HFFc6 (cell line): ENCODE measurements around the gene KCNJ14. TPM values are rescaled to one million over a fixed set of nuclear protein-coding genes. Genes with fewer than 3 reads are reported as not detected.

Source experiments
- DNase-seq: peaks from one replicate; pipeline ENCODE4 v3.0.0-alpha.2; 2018
- H3K27ac Mint-ChIP-seq: 2 replicates; pipeline ENCODE4 v1.8.0; 2020; ENCODE audit warnings: mild to moderate bottlenecking, mixed read lengths
- H3K27me3 Mint-ChIP-seq: 2 replicates; pipeline ENCODE4 v1.8.0; 2021; ENCODE audit warnings: mild to moderate bottlenecking, moderate library complexity, mixed read lengths; ENCODE audit not compliant: insufficient read depth
- H3K36me3 Mint-ChIP-seq: 2 replicates; pipeline ENCODE4 v1.8.0; 2021; ENCODE audit warnings: low read depth, mixed read lengths
- H3K4me1 Mint-ChIP-seq: 2 replicates; pipeline ENCODE4 v1.8.0; 2020; ENCODE audit warnings: low read depth, mixed read lengths
- H3K4me3 Mint-ChIP-seq: 2 replicates; pipeline ENCODE4 v1.8.0; 2020; ENCODE audit warnings: mild to moderate bottlenecking, moderate library complexity, mixed read lengths
- H3K9me3 Mint-ChIP-seq: 2 replicates; pipeline ENCODE4 v1.8.0; 2020; ENCODE audit warnings: mild to moderate bottlenecking, mixed read lengths
- total RNA-seq, 6 experiments: library from RNA; stranded (reverse); fragmentation: NEBNext Ultra II Directional; extraction: Animal tissue kit (Norgen Biotek cat#: 25700); gene quantifications; 2 replicates in 1 of 6; 3 replicates in 5 of 6; pipeline ENCODE4 v1.2.3, GENCODE V29; 2021
- TF ChIP-seq, protein P1 (sequence below): fragments of 200-600 bp; sonication (generic); IDR thresholded peaks from 2 replicates; pipeline ENCODE4 v1.5.0; 2021; ENCODE audit warnings: antibody characterized with exemption, mild to moderate bottlenecking

KCNJ14 gene
- total RNA-seq, 6 experiments from 2014 or later: 0.33 to 0.90 (median 0.51) TPM

GRCh38 chr19:48513289-48514122 is 58.1 kb downstream of the KCNJ14 start:
- Mint-ChIP-seq H3K4me3 (no peak overlapping the region), H3K27me3 (peaks cover 4% of the 10 kb centered on the region), H3K27ac (no peak overlapping the region), H3K9me3 (no peaks in the 10 kb centered on the region), H3K4me1 (peaks cover 7% of the 10 kb centered on the region), H3K36me3 (no peaks in the 10 kb centered on the region)
- peak; percentile 24 for DNase-seq
- TF ChIP-seq, protein P1, sequence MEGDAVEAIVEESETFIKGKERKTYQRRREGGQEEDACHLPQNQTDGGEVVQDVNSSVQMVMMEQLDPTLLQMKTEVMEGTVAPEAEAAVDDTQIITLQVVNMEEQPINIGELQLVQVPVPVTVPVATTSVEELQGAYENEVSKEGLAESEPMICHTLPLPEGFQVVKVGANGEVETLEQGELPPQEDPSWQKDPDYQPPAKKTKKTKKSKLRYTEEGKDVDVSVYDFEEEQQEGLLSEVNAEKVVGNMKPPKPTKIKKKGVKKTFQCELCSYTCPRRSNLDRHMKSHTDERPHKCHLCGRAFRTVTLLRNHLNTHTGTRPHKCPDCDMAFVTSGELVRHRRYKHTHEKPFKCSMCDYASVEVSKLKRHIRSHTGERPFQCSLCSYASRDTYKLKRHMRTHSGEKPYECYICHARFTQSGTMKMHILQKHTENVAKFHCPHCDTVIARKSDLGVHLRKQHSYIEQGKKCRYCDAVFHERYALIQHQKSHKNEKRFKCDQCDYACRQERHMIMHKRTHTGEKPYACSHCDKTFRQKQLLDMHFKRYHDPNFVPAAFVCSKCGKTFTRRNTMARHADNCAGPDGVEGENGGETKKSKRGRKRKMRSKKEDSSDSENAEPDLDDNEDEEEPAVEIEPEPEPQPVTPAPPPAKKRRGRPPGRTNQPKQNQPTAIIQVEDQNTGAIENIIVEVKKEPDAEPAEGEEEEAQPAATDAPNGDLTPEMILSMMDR: no peak

DNA sequence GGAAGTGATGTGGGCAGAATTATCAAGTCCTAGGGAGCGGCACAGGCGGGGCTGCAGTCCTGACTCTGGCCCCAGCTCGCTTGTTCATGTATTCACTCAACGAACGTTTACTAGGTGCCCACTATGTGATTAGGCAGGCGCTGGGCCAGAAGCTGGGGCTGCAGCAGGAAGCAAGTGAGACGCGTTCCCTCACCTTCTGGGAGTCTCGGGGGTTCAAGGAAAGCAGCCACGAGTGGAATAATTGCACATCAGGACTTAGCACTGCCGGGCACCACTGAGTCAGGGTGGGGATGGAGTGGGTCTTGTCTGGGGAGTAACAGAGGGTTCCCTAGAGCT is 58.7 kb downstream of the KCNJ14 start:
- no peak overlapping the region for H3K27ac Mint-ChIP-seq
- H3K36me3 Mint-ChIP-seq: no peaks in the 10 kb centered on the region
- peaks cover 7% of the 10 kb centered on the region for H3K4me1 Mint-ChIP-seq
- peaks cover 4% of the 10 kb centered on the region for H3K27me3 Mint-ChIP-seq
- TF ChIP-seq, protein P1: no peak
- no peaks in the 10 kb centered on the region for H3K9me3 Mint-ChIP-seq
- DNase-seq: no peak
- H3K4me3 Mint-ChIP-seq: no peak overlapping the region

GRCh38 chr19:48516536-48516935 is 61.2 kb downstream of the KCNJ14 start:
- Mint-ChIP-seq H3K36me3 (no peaks in the 10 kb centered on the region), H3K4me3 (no peak overlapping the region), H3K9me3 (no peaks in the 10 kb centered on the region), H3K27me3 (no peaks in the 10 kb centered on the region; the same call in none of the 2 replicates), H3K27ac (no peak overlapping the region), H3K4me1 (no peaks in the 10 kb centered on the region; the same call in 1 of the 2 replicates)
- TF ChIP-seq, protein P1: no peak
- no peak for DNase-seq

Other genes with a start within 250 kb of the KCNJ14 start
- 10 to 100 TPM; 11.3 to 17.2 (median 14.7) TPM for gene CARD8, start 199.7 kb upstream of the KCNJ14 start, total RNA-seq
- under 1 TPM in 5 of 6 experiments, not detected in 1; 0.17 to 0.43 (median 0.25) TPM for gene ZNF114, start 185.5 kb upstream of the KCNJ14 start, total RNA-seq
- gene EMP3, start 130.0 kb upstream of the KCNJ14 start, total RNA-seq: 100 to 1,000 TPM; 471 to 574 (median 525) TPM
- gene TMEM143, start 91.6 kb upstream of the KCNJ14 start, total RNA-seq: 1 to 10 TPM; 5.9 to 9.7 (median 7.7) TPM
- not detected for gene SYNGR4, start 91.2 kb upstream of the KCNJ14 start, total RNA-seq
- gene KDELR1, start 64.0 kb upstream of the KCNJ14 start, total RNA-seq: 100 to 1,000 TPM; 354 to 455 (median 395) TPM
- 1 to 10 TPM; 2.8 to 4.4 (median 3.1) TPM for gene GRIN2D, start 61.9 kb upstream of the KCNJ14 start, total RNA-seq
- 10 to 100 TPM; 36.2 to 53.5 (median 41.7) TPM for gene GRWD1, start 9.6 kb upstream of the KCNJ14 start, total RNA-seq
- 10 to 100 TPM; 46.2 to 49.5 (median 47.1) TPM for gene CYTH2, start 13.8 kb downstream of the KCNJ14 start, total RNA-seq
- gene LMTK3, start 56.3 kb downstream of the KCNJ14 start, total RNA-seq: under 1 TPM; 0.21 to 0.88 (median 0.60) TPM
- gene SULT2B1, start 96.6 kb downstream of the KCNJ14 start, total RNA-seq: under 1 TPM in 1 of 6 experiments, not detected in 5; 0.33 TPM
- not detected for gene SPACA4, start 151.2 kb downstream of the KCNJ14 start, total RNA-seq
- gene FAM83E, start 159.5 kb downstream of the KCNJ14 start, total RNA-seq: under 1 TPM; 0.23 to 0.99 (median 0.54) TPM
- gene RPL18, start 163.6 kb downstream of the KCNJ14 start, total RNA-seq: 1,000 to 10,000 TPM; 1,359 to 1,448 (median 1,407) TPM
- gene SPHK2, start 163.9 kb downstream of the KCNJ14 start, total RNA-seq: 10 to 100 TPM; 20.1 to 34.0 (median 23.4) TPM
- 1 to 10 TPM; 3.8 to 5.7 (median 4.4) TPM for gene DBP, start 181.8 kb downstream of the KCNJ14 start, total RNA-seq
- gene CA11, start 190.6 kb downstream of the KCNJ14 start, total RNA-seq: 1 to 10 TPM in 4 of 6 experiments, under 1 TPM in 2; 0.53 to 2.5 (median 1.4) TPM
- under 1 TPM in 4 of 6 experiments, not detected in 2; 0.12 to 0.23 (median 0.18) TPM for gene NTN5, start 217.4 kb downstream of the KCNJ14 start, total RNA-seq
- gene FUT2, start 240.4 kb downstream of the KCNJ14 start, total RNA-seq: not detected